ENCODE results near the gene MAGEB3. TPM values are rescaled to one million over a fixed set of nuclear protein-coding genes. Genes with fewer than 3 reads are reported as not detected.

Gene MAGEB3
- total RNA-seq, 4 donors from 2014 or later: not detected

Other genes starting within 250 kb of the MAGEB3 start
- under 1 TPM in 1 of 4 donors, not detected in 3; 0.27 TPM for gene MAGEB2, start 15.1 kb upstream of the MAGEB3 start, total RNA-seq
- gene MAGEB4, start 11.3 kb downstream of the MAGEB3 start, total RNA-seq: not detected
- not detected for gene MAGEB1, start 16.5 kb downstream of the MAGEB3 start, total RNA-seq
- under 1 TPM in 1 of 4 donors, not detected in 3; 0.13 TPM for gene NR0B1, start 78.7 kb downstream of the MAGEB3 start, total RNA-seq

All from thyroid gland (tissue), 4 donors.